GM19463 (cell line): ENCODE measurements around the gene PROB1.
"Not testable (repeated sequence)": the region's sequence is repeated elsewhere in the genome, so short reads cannot be mapped to it uniquely, and the experiment has no call there.

ENCODE experiments used
- ATAC-seq: cut with Tn5 transposase; IDR thresholded peaks from one replicate; pipeline ENCODE4 v1.9.1; 2021; ENCODE audit warnings: mild to moderate bottlenecking, moderate library complexity; ENCODE audit not compliant: unreplicated experiment

PROB1 gene, protein sequence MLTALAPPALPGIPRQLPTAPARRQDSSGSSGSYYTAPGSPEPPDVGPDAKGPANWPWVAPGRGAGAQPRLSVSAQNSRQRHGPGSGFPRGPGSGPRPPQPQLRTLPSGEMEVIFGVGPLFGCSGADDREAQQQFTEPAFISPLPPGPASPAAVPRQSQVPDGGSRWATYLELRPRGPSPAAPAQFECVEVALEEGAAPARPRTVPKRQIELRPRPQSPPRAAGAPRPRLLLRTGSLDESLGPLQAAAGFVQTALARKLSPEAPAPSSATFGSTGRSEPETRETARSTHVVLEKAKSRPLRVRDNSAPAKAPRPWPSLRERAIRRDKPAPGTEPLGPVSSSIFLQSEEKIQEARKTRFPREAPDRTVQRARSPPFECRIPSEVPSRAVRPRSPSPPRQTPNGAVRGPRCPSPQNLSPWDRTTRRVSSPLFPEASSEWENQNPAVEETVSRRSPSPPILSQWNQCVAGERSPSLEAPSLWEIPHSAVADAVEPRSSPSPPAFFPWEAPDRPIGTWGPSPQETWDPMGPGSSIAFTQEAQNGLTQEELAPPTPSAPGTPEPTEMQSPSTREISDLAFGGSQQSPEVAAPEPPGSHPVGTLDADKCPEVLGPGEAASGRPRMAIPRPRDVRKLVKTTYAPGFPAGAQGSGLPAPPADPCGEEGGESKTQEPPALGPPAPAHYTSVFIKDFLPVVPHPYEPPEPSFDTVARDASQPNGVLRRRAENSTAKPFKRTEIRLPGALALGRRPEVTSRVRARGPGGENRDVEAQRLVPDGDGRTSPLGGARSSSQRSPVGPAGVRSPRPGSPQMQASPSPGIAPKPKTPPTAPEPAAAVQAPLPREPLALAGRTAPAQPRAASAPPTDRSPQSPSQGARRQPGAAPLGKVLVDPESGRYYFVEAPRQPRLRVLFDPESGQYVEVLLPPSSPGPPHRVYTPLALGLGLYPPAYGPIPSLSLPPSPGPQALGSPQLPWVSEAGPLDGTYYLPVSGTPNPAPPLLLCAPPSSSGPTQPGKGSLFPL

DNA sequence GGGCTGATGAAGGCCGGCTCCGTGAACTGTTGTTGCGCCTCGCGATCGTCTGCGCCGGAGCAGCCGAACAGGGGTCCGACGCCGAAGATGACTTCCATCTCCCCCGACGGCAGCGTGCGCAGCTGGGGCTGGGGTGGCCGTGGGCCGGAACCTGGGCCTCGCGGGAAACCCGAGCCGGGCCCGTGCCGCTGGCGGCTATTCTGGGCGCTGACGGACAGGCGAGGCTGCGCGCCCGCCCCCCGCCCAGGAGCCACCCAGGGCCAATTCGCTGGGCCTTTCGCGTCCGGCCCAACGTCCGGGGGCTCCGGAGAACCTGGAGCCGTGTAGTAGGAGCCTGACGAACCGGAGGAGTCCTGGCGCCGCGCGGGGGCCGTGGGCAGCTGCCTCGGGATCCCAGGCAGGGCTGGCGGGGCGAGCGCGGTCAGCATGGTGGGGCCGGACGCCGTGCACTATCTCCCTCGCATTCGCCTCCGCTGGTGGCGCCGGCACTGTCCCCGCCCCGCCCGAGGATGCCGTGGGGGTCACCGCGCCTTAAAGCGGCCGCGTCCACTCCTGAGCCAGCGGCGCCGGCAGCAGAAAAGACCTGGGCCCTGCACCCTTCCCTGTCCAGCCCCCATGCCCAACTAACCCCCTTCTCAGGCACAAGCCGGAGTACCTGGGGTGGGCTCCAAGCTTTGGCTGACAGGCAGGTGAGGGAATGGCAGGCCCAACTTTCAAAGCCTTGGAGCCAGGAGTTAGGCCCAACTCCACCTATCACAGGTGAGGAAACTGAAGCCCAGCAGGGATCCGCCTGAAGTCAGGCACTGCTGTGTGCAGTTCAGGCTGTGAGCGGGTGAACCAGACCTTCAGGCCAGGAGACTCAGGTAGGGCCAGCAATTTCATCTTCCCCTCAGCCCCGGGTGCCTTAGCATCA, at the start of gene PROB1:
Gene PROB1, minus strand, starts transcription at position 451 of the 913 bp plus-strand sequence. Its CDS starts 23 bp downstream, at position 428.
- no peak for ATAC-seq

DNA sequence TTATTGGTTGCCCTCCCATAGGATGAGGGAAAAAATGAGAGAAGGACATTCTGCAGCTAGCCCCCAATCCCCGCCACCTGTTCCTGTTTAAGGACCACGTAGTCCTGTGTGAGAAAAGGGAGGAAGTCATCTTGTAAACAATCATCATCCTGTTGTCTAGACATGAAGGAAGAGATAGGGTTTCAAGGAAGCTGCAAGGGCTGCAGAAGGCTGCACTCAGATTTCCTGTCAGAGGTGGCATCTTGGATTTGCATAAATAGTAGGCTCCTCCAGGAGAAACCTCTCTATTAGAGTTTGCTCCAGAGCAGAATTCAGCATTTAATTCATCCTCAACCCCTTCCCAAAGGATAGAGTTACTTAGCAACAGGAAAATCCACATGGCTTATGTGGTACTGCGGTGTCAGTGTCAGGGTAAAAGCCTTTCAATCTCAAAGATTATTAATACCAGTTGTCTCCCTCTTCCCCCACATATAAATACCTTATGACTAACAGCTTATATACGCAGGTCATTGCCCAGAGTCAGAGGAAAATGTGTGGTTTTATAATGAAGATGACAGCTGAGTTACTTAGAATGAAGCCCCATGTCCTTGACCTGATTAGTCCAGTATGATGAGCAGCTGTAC, 49.0 kb upstream of the PROB1 start:
- ATAC-seq = no peak

- ATAC-seq = not testable (repeated sequence)
These were observed 45.5 kb upstream of the PROB1 start for GRCh38 chr5:139440416-139440815.

DNA sequence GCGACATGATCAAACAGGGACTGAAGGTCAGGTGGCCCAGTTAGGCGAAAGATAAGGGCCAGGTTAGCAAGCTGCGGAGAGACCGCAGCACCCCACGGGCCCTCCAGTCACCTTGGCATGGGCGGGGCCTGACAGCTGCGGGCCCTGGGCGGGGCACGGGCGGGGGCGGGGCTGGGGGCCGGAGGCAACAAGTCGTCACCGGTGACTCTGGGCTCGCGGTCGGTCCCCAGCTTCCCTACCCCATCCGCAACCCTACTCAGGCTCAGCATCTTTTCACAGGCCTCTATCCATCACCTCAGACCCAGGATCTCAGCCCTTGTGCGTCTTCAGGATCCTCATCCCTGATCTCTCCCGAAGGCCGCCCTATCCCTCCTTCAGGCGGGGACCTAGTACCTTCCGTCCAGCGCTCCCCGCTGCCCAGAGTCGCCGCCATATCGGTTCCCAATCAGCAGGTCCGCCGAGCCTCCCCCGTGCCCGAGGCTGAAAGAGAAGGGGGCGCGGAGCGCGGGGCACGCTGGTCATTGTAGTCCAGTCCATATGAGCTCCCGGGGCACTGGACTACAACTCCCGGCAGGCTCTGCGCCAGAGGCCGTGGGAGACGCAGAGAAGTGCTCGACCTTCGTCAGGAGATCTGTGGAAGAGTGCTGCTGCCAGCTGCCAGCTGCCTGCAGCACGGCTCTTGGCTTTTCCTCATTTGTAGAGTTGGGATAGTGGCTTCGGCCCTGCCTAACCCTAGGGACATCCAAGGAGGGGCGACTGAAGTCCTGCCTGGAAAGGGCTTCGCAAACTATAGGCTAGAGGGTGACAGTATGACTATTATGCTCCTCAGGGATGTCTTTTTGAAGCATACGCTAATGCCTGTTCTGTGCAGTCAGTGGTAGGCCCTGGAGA, 44.4 kb upstream of the PROB1 start, which contains the start of gene DNAJC18:
Gene DNAJC18, minus strand, starts transcription at position 513 of the 891 bp plus-strand sequence. Its CDS starts 80 bp downstream, at position 433.
- peak; percentile 79 for ATAC-seq

- ATAC-seq = no peak
These were observed 43.8 kb upstream of the PROB1 start for GRCh38 chr5:139438707-139439012.

GRCh38 chr5:139435676-139436075, 40.8 kb upstream of the PROB1 start:
- ATAC-seq = no peak

DNA sequence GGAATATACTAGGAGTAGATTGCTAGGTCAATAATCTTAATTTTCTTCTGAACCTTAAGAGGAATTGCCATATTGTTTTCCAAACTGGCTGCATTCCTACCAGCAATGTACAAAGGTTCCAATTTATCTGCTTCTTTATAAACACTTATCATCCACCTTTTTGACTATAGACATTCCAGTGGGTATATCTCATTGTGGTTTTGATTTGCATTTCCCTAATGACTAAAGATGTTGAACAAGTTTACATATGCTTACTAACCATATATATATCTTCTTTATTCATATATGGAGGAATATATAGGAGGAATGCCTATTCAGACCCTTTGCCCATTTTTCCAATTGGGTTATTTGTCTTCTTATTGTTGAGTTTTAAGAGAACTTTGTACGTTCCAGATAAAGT, 36.8 kb upstream of the PROB1 start:
- no peak for ATAC-seq

DNA sequence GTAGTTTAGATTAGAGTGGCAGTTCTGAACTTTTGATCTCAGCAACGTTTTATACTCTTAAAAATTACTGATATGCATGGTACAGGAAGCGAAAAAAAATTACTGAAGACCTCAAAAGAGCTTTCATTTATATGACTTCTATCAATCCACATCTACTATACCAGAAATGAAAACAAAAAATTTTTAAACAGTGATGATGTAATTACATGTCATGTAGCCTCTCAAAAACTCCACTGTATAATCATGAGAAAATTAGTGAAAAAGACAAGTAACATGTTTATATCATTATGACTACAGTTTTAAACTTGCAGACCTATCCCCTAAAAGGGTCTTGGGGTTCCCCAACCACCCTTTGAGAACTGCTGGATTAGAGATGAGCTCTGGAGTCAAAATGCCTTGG, 35.1 kb upstream of the PROB1 start:
- ATAC-seq = no peak

DNA sequence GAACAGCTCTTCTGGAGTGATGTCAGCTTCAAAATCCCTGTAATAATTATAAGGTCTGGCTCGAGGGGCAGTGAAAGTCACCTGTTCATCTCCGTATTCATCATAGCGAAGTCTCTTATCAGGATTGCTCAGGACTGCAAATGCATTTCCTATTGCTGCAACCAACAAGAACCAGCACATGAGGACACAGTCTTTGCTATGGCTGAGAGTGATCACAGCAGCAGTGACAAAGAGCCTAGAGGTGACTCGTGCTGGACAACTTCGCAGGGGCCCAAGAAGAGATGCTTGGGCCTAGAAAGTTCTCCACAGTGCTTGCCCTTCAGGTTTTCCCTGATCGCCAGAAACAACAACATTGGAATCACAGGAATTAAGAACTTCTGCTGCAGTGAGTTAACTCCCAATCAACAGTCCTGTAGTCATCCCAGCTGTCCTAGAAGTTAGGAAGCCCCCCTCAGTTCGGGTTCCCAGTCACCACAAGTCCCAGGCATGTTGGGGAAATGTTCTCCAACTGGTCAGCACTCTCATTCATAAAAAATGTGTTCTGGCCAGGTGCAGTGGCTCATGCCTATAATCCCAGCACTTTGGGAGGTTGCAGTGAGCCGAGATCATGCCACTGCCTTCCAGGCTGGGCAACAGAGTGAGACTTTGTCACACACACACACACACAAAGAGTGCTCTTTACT, 31.4 kb upstream of the PROB1 start:
- ATAC-seq = no peak

GRCh38 chr5:139425497-139425896, 30.6 kb upstream of the PROB1 start:
- ATAC-seq = no peak

DNA sequence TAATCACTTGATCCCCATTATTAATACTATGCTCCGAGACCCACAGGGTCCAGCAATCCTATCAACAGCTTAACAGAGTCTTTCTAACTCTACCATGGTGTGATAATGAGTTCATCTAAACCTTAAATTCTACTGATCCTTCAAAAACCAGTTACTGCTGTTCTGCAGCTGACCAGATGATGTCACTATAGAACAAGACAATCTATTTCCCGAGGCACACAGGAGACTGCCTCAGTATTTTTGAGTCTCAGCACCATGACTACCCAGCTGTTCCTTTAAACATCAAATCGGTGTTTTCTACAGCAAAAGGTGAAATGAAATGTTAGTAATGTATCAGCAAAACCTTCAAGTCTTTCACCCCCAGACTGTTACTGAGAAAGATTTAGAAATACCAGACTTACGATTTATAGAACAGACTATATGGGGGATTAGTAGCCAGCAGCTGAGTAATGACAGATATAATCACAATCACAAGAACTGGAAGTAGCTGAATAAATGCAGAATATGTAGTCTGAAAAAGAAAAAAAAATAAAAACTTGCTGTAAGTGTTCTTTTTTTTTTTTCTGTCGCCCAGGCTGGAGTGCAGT, 27.5 kb upstream of the PROB1 start:
- no peak for ATAC-seq

GRCh38 chr5:139419226-139420192, 24.6 kb upstream of the PROB1 start:
- ATAC-seq = no peak

DNA sequence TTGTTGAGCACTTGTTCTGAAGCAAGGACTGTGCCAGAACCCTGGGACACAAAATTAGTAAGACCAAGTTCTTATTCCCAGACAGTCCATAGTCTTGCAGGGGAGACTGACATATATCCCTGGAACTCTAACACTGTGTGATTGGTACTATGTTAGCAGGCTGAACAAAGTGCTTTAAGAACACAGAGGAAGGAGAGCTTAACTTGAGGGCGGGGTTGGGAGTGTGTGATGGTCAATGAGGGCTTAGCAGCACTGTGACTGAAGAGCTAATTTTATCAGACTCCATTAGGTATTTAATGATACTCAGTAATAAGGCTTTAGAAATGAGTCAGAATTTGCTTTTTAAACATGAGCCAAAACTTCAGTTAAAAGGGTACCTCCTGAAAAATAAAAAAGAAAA, 23.9 kb upstream of the PROB1 start:
- no peak for ATAC-seq

- ATAC-seq = no peak
These were observed 22.3 kb upstream of the PROB1 start for GRCh38 chr5:139417214-139417613.

DNA sequence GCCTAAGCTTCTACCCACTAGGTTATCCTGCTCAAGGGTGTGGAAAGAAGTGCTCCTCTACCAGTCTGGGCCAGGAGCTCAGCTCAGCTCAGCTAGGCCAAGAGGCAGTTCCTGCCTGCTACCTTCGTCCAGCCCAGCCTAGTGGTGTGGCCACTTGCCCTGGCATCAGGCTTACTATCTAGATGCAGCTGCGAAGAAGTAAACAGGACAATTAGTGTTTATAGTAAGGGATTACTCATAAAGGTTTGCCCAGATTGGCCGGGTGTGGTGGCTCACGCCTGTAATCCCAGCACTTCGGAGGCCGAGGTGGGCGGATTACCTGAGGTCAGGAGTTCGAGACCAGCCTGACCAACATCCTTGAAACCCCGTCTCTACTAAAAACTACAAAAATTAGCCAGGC, 21.7 kb upstream of the PROB1 start:
- no peak for ATAC-seq

DNA sequence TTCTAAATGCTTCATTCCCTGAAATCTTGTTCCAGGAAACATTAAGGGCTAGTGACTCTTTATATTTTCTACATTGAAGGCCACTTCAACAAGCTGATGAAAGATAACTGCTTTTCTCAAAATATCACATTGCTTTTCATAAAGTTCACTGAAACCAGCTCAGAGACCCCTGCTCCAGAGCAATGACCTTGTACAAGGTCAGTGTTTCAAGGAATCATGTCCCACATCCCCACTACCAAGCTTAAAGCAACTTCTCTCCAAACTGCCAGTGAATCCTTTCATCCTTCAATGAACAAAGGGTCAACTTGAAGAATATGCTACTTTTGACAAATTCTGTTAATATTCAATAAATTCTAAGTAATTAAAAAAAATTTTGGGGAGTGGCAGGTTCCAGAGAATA, 21.0 kb upstream of the PROB1 start:
- no peak for ATAC-seq

DNA sequence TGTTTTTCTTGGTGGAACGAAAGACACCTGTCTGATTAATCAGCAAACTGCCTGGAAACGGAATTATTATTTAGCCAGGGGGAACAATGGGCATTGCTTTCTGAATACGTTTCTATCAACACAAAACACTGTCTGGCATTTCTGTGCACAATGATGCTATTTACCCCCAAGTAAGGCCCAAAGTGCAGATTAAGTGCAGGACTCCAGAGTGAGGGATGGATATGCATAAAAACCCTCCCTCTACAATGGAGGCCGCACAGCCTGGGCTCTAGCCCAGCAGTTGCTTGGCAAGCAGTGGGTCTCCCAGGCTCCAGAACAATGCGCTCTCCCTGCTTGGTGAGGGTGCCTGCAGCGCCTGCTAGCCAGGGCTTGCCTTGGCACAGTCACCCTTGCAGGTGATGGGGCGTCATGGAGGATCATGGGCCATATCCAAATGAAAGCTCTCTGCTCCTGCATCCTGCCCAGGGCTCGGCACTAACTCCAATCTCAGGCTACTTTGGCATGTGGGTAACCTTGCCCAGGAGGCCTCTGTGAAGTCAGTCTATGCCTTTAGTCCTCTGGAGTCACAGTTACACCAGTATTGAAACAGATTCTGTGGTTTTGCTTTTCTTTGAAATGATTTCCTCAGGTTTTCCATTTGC, 20.4 kb upstream of the PROB1 start:
- no peak for ATAC-seq
